HepG2 (cell line): Measurements from ENCODE around the gene POMT2. TPM values are rescaled to one million over a fixed set of nuclear protein-coding genes. Genes with fewer than 3 reads are reported as not detected.

Experiments
- BCL6 ChIP-seq: IDR thresholded peaks from 2 replicates; pipeline ENCODE4 v1.6.1; 2016; ENCODE audit warnings: missing genetic modification reagents, missing compliant biosample characterization
- FOSL1 ChIP-seq: sonication (generic); formaldehyde crosslinking; IDR thresholded peaks from 2 replicates; pipeline ENCODE4 v1.9.0; 2021; ENCODE audit warnings: missing genetic modification reagents, borderline replicate concordance
- KLF15 ChIP-seq: sonication (generic); formaldehyde crosslinking; IDR thresholded peaks from 2 replicates; pipeline ENCODE4 v1.8.1; 2023; ENCODE audit warnings: borderline replicate concordance, mild to moderate bottlenecking, inconsistent platforms, missing genetic modification reagents, mixed read lengths
- MIXL1 ChIP-seq: IDR thresholded peaks from 2 replicates; pipeline ENCODE4 v1.6.1; 2016
- TFAP4 ChIP-seq: sonication (generic); IDR thresholded peaks from 2 replicates; pipeline ENCODE4 v1.6.1; 2016; ENCODE audit warnings: low read depth, borderline replicate concordance
- TGIF2 ChIP-seq: IDR thresholded peaks from 2 replicates; pipeline ENCODE4 v1.6.1; 2016; ENCODE audit warnings: control low read depth, missing compliant biosample characterization
- ZNF18 ChIP-seq: sonication (generic); formaldehyde crosslinking; IDR thresholded peaks from 2 replicates; pipeline ENCODE4 v1.8.0; 2022; ENCODE audit warnings: mild to moderate bottlenecking, missing genetic modification reagents; ENCODE audit not compliant: insufficient replicate concordance
- ZNF609 ChIP-seq: sonication (generic); formaldehyde crosslinking; IDR thresholded peaks from 2 replicates; pipeline ENCODE4 v1.4.0; 2020; ENCODE audit warnings: mild to moderate bottlenecking, missing genetic modification reagents, borderline replicate concordance
- polyA plus RNA-seq, 8 experiments: library from polyadenylated mRNA; depleted of rRNA in 3 of 8; stranded (reverse) in 7 of 8; unstranded in 1 of 8; fragments of >200 nt; fragmentation: Illumina TruSeq in 4 of 8; extraction: Trizol in 4 of 8; gene quantifications; 2 replicates each; pipeline versions ENCODE4 v1.2.1 to v1.2.3, GENCODE V29; 2011 to 2016; ENCODE audit warnings: low read depth in 4 of 8, missing spikeins in 1 of 8, mixed read lengths in 1 of 8; ENCODE audit not compliant: insufficient read depth in 1 of 8
- total RNA-seq, 5 experiments: library from RNA; depleted of rRNA; stranded (reverse); fragments of >200 nt; fragmentation: Illumina TruSeq; extraction: Trizol; gene quantifications; 2 replicates each; pipeline ENCODE4 v1.2.3, GENCODE V29; 2016; ENCODE audit warnings: low read depth in 1 of 5

POMT2 gene
- total and polyA plus RNA-seq, 2 of the 13 experiments (the other 11 are each of a cell fraction or from before 2014, with no cell fraction given), result 15.3 to 15.9 TPM

- TF ChIP-seq ZNF18 (CRISPR knock-in tag) (no peak), TFAP4 (no peak), ZNF609 (CRISPR knock-in tag) (no peak), KLF15 (no peak), BCL6 (CRISPR knock-in tag) (no peak), MIXL1 (CRISPR knock-in tag) (no peak), FOSL1 (no peak), TGIF2 (no peak)
Measured at GRCh38 chr14:77271113-77271710, 49.5 kb downstream of the POMT2 start, which contains the start of gene NGB (continued).
